ENCODE measurements around the gene GGCX. TPM values are rescaled to one million over a fixed set of nuclear protein-coding genes. Genes with fewer than 3 reads are reported as not detected.
A peak's percentile ranks its signal among the peaks of the same experiment; 100 is the strongest.

Gene GGCX
- total and polyA plus RNA-seq, 2 of the 13 experiments (the other 11 are each of a cell fraction or from before 2014, with no cell fraction given) = 72.5 to 103 TPM

GRCh38 chr2:85561280-85562212 is at the start of gene GGCX (continued):
- TF ChIP-seq HIVEP1 (CRISPR knock-in tag; IDR thresholded peaks at IDR 0.05) = peak; percentile 81
- TF ChIP-seq BCL6 (CRISPR knock-in tag; IDR thresholded peaks at IDR 0.05) = peak; percentile 54; the same call in 1 of the 2 replicates
- TF ChIP-seq GMEB2 (CRISPR knock-in tag; IDR thresholded peaks at IDR 0.05; ENCODE audit: low read depth) = peak; percentile 52; the same call in 1 of the 2 replicates
- no peak for TF ChIP-seq NFIB (CRISPR knock-in tag; IDR thresholded peaks at IDR 0.05; ENCODE audit: borderline replicate concordance)
- TF ChIP-seq PLRG1 (conservative IDR thresholded peaks at IDR 0.05) = no peak
- TF ChIP-seq SKI (IDR thresholded peaks at IDR 0.05; ENCODE audit: partially characterized antibody) = peak; percentile 76
- peak; percentile 92 for TF ChIP-seq ASH2L (IDR thresholded peaks at IDR 0.05; ENCODE audit: insufficient read length, low read depth, low read length)
- no peak for TF ChIP-seq RAD51 (IDR thresholded peaks at IDR 0.05; ENCODE audit: borderline replicate concordance)
- TF ChIP-seq NFYB (CRISPR knock-in tag; IDR thresholded peaks at IDR 0.05) = peak; percentile 39; the same call in 1 of the 2 replicates
- TF ChIP-seq CBFB (CRISPR knock-in tag; IDR thresholded peaks at IDR 0.05) = peak; percentile 72; the same call in 1 of the 2 replicates
- TF ChIP-seq HOMEZ (CRISPR knock-in tag; IDR thresholded peaks at IDR 0.05; ENCODE audit: low read depth) = peak; percentile 34; the same call in 1 of the 2 replicates
- peak; percentile 96 for TF ChIP-seq THAP11 (CRISPR knock-in tag; IDR thresholded peaks at IDR 0.05)
- peak; percentile 96 for TF ChIP-seq MYPOP (CRISPR knock-in tag; IDR thresholded peaks at IDR 0.05)
- TF ChIP-seq SAP130 (CRISPR knock-in tag; IDR thresholded peaks at IDR 0.05; ENCODE audit: low read depth) = peak; percentile 98
- TF ChIP-seq DR1 (CRISPR knock-in tag; IDR thresholded peaks at IDR 0.05) = peak; percentile 84; the same call in 1 of the 2 replicates
- TF ChIP-seq ZNF274 (CRISPR knock-in tag; IDR thresholded peaks at IDR 0.05) = peak; percentile 46; the same call in 1 of the 2 replicates
- TF ChIP-seq TARDBP (CRISPR knock-in tag; IDR thresholded peaks at IDR 0.05) = peak; percentile 92
- TF ChIP-seq KDM3A (CRISPR knock-in tag; IDR thresholded peaks at IDR 0.05; ENCODE audit: low read depth) = peak; percentile 60; the same call in 1 of the 2 replicates
- TF ChIP-seq PRMT3 (CRISPR knock-in tag; IDR thresholded peaks at IDR 0.05; ENCODE audit: borderline replicate concordance, low read depth) = no peak
- peak; percentile 79; the same call in 1 of the 2 replicates for TF ChIP-seq ZNF614 (CRISPR knock-in tag; IDR thresholded peaks at IDR 0.05; ENCODE audit: borderline replicate concordance)
- TF ChIP-seq SP4 (CRISPR knock-in tag; IDR thresholded peaks at IDR 0.05) = peak; percentile 87
- peak; percentile 68; the same call in 1 of the 2 replicates for TF ChIP-seq ARID5B (CRISPR knock-in tag; IDR thresholded peaks at IDR 0.05)

All from HepG2 (cell line).